Endothelial cell of umbilical vein (primary cell): Measurements from ENCODE around the gene ZNF507.

Source experiments
- CTCF ChIP-seq, 2 donors: IDR thresholded peaks; 1 replicate in 1 of 2; 2 replicates in 1 of 2; pipeline ENCODE4 v1.5.1; 2011; ENCODE audit warnings: low read length in 2 of 2, mild to moderate bottlenecking in 2 of 2, moderate library complexity in 2 of 2, control low read depth in 1 of 2, inconsistent platforms in 1 of 2, low read depth in 1 of 2; ENCODE audit not compliant: insufficient read depth in 1 of 2; ENCODE audit errors: extremely low read depth in 1 of 2
- EZH2 ChIP-seq: IDR thresholded peaks from 2 replicates; pipeline ENCODE4 v1.6.1; 2012; ENCODE audit warnings: borderline replicate concordance, low read depth, mild to moderate bottlenecking, moderate library complexity, low read length, inconsistent platforms; ENCODE audit not compliant: severe bottlenecking
- GATA2 ChIP-seq: IDR thresholded peaks from 2 replicates; pipeline ENCODE4 v1.7.0; 2011; ENCODE audit warnings: low read depth, mild to moderate bottlenecking, moderate library complexity, mixed read lengths, low read length; ENCODE audit not compliant: insufficient read length, insufficient read depth
- POLR2A ChIP-seq: IDR thresholded peaks from 2 replicates; pipeline ENCODE4 v1.6.1; 2012; ENCODE audit warnings: low read depth, mild to moderate bottlenecking, control low read depth, low read length

- no peak for TF ChIP-seq EZH2
- TF ChIP-seq POLR2A: no peak
- TF ChIP-seq CTCF (IDR thresholded peaks at IDR 0.05; ENCODE audit: extremely low read depth in 1 of 2, insufficient read depth in 1 of 2, low read depth in 1 of 2, low read length in 2 of 2): no peak
- TF ChIP-seq GATA2: no peak
These were observed 28.3 kb upstream of the ZNF507 start for GRCh38 chr19:32317086-32317485.
